DMS53 (cell line): ENCODE results near the gene HLCS.
"Not testable (repeated sequence)": the region's sequence is repeated elsewhere in the genome, so short reads cannot be mapped to it uniquely, and the experiment has no call there.

Experiments
- DNase-seq: peaks from one replicate; lab custom pipeline; 2025; lab: John Stamatoyannopoulos, UW

The HLCS gene

GRCh38 chr21:36847189-36847588 is 119.3 kb downstream of the HLCS start:
- peak; percentile 61 for DNase-seq

DNA sequence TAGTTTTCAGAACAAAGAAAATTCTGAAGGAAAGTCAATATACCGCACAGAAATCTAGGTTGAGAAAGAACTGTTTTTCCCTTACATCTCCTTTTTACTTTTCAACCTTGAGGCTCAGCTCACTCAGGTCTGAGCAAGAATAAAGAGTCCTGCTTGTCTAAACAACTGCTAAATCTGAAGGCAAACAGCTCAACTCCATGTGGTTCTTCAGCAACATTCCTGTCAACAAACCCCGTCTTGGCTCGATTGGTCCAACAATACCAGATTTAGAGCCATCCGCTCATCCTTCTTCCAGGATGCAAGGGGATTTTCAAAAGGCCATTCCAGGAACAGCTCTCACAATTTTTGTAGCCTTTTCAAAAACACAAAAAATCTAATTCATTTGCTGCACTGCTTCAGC is 119.8 kb downstream of the HLCS start:
- peak; percentile 3 for DNase-seq

DNA sequence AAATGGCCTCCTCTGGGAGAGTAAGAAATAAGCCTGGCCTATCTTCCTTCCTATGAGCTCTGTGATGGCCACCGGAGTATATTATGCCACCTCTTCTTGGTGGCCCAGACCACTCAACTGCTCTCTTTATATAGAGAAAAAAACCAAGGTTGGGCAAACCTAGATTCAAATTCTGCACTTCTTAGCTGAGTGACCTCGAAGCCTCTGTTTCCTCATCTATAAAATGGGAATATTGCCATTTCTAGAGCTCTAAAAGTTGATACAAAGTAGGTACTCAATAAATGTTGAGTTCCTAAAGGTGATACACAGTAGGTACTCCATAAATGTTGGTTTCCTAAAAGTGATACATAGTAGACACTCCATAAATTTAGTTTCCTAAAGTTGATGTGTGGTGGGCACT is 120.7 kb downstream of the HLCS start:
- no peak for DNase-seq

- DNase-seq = no peak
Observed at GRCh38 chr21:36845070-36845469, 121.4 kb downstream of the HLCS start.

DNA sequence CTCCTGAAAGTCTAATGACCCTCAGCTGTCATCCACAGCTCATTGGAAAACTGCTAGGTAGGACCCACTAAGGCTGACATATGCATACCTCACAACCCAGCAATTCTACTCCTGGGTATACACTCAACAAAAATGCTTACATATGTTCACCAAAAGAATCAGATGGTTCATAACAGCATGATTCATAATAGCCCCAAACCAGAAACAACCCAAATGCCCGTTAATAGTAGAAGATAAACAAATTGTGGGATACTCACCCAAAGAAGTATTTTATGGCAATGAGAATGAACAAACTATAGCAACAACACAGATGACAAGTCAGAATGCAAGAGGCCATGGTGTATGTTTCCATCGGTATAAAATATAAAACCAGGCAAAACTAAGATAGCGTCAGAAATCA is 124.6 kb downstream of the HLCS start:
- DNase-seq = no peak

- DNase-seq = no peak
Observed at GRCh38 chr21:36839735-36840134, 126.7 kb downstream of the HLCS start.

GRCh38 chr21:36839123-36839522 is 127.3 kb downstream of the HLCS start:
- peak; percentile 5 for DNase-seq

DNA sequence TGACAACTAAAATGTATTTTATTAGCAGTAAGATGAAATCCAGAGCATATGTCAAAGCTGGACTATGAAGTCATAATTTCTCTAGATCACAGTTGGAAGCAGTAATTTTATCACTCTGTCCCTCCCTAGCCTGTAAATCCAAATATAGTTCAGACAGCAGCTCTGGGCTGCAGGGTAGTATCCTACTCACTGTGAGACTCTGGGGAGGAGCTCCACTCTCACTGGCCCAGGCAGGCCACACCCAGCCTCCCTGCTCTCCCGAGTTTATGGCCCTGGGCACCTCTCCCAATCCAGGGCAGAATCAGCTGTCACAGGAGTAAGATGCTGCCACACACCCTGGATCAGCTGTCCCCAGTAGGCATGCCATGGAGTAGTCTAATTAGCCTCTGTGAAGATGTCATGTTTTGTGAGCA is 131.1 kb downstream of the HLCS start:
- DNase-seq = no peak

GRCh38 chr21:36834192-36834591 is 132.3 kb downstream of the HLCS start:
- DNase-seq = no peak

- DNase-seq = no peak
Observed at GRCh38 chr21:36830100-36830499, 136.4 kb downstream of the HLCS start.

- no peak for DNase-seq
Observed at GRCh38 chr21:36828891-36829515, 137.5 kb downstream of the HLCS start.

DNA sequence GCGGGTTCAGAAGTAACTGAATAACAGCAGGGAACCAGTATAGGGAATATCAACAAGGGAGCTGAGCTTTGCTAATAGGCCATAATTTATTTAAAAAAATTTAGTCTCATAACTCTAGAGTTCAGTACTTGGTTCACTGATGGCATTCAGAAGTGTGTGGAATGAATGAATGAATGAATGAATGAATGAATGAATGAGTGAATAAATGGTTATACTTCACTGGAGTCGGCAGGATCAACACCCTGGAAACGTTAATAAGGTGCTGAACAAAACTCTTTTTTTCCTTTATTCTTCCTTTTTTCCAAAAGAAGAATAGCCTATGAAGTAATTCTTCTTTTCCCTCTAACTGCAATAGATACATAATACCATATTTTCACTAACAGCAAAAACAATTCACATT is 138.3 kb downstream of the HLCS start:
- DNase-seq = no peak

DNA sequence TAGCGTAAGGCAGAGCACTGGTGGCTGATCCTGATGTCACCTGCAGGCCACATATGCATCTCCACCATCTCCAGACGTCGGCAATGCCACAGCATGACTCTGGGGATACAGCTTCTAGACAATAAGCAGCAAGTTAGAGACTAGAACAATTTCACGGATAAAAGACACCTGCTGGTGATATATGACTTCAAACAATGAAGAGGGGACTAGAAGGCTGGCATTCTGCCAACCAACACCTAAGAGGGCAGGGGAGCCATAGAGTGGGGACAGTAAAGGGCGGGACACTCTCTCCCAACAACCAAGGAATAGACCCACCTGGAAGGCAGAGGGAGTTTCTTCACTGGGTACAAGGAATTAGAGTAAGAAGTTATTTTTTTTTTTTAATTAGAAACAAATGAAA is 140.8 kb downstream of the HLCS start:
- peak; percentile 28 for DNase-seq

- DNase-seq = no peak
Observed at GRCh38 chr21:36821032-36821299, 145.5 kb downstream of the HLCS start.

DNA sequence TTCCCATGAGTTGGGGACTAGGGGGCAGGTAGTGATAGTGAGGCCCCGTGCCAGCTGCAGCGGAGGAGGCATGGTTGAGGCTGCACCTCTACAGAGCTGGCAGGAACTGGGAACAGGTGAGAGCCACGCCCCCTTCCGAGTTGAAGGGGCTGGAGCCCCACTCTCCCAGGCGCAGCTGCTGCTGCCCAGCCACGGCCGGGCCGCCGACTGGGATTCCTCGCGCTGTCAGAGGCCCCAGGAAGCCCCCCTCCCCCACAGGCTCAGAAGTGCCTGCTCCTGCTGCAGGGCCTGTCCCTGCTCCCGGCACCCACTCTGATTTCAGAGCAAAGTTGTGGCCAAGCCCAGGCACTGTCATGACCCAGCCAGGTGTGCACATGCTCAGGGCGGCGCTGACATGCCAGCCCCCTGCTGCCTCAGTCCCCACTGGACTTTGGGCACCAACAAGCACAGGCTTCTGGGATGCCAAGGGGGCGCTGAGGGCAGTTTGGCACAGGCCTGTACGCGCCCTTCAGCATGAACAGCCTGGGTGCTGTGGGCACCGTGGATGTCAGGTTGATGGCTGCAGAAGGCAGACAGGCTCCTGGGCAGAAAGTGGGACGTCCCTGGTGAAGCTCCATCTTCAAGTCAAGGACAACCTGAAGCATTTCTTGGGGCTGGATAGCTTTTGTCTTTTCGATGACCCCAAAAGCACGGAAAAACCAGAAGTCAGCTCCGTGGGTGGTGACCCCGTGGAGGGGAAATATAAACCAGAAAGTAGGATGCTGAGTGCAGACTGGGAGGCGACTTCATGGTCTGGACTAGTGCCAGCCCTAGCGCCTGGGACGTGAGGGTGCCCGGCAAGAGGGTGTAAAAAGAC is 146.1 kb downstream of the HLCS start:
- DNase-seq = no peak

DNA sequence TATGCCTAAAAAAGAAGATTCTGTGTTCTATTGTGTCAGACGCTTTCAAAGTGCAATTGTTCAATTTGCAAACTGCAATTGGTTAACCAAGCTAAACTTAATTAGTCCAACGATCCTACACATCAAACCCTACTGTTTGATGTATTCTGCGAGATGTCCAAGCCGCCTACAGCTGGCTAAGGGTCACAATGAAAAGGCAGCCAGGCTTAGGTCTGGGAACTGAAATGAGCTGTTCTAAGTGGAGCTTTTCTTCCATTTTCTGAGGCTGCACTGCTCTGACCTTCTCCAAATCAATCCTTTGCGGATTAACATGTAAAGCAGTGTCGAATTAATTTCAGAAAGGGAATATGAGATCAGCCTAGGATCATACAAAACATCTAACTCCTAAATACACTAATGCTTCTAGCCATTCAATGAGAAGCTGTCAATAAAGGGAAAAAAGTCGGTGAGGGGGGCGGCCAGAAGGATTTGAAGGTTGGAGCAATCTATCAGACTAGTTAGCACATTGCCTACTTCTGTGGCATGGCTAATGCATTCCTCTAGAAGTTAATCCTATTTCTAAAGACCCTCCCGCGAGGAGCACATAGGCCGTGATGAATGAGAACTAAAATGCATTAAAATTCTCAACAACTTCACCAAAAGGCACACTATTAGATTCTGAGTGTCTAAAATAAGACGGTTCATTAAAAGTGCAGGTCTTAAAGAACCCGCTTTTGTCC is 148.6 kb downstream of the HLCS start:
- DNase-seq = no peak

- DNase-seq = no peak
Observed at GRCh38 chr21:36816561-36817130, 149.8 kb downstream of the HLCS start.

DNA sequence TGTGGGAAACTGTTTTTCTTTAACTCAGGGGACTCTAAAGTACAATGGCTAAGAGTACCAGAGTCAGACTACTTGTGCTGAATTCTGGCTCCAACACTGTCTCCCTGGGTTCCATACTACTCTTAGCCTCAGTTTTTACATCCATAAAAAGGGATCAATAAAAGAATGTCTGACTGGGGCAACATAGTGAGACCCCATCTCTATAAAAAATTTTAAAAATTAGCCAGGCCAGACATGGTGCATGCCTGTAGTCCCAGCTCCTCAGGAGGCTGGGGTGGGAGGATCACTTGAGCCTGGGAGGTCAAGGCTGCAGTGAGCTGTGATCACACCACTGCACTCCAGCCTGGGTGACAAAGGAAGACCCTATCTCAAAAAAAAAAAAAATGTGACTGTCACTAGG is 150.4 kb downstream of the HLCS start:
- DNase-seq = not testable (repeated sequence)

DNA sequence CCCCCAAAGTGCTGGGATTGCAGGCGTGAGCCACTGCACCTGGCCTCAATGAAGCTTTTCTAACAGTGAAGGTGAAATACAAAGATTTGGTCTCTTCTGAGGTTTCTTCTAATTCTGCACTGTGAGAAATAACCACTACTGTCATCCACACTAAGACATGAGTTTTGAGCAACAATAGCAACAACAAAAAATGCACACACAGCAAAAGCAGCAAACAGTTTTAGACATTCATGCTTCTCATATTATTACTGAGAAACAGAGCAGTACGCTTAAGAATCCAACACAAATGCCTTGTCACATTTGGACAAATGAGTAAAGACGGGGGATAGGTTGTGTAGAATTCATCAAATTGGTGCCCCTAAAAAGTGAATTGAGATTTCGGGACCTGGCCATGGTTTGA is 151.2 kb downstream of the HLCS start:
- DNase-seq = no peak

GRCh38 chr21:36813052-36813451 is 153.4 kb downstream of the HLCS start:
- no peak for DNase-seq

DNA sequence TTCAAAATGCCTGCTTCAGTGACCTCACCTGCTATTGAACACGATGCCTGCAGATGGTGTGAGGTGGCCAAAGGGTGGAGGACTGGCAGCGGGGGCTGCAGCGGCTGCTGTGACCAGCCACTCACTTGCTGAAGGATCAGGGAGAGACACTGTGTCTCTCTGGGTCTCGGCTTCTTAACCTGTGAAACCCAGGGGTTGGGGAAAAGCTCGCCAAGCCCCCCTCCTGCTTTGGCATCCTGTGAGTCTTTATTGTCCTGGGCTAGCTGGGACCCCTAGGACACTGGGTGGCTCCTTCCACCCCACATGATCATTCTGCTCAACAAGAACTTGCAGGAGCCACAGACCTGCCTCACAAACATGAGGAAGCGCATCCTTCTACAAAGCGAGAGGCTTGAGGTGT is 154.7 kb downstream of the HLCS start:
- no peak for DNase-seq

DNA sequence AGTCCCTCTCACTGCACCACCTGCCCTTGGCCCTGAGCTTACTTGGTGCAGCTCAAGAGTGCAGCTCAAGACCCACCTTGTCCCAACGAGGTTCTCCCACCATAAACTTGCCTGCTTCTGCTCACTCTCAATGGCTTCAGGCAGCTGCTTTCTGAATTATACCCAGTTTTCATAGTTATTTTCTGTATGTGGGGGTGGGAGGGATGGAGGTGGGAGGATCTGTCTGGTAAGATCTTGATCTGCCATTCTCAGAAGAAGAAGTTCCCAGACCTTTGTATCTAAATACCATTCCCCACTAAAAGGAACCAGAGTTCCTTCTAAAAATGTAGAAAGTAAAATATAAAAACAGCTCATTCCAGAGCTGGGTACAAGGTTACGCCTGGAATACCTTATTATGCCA is 156.0 kb downstream of the HLCS start:
- DNase-seq = no peak

- no peak for DNase-seq
Observed at GRCh38 chr21:36807422-36807928, 159.0 kb downstream of the HLCS start.
